OCI-LY1 (cell line): ENCODE measurements around the gene CERK.

ENCODE experiments used
- H2AFZ ChIP-seq: fragments of 200-600 bp; sonication (generic), shearing (Covaris generic); 2 replicates; pipeline ENCODE4 v1.6.0; 2014; ENCODE audit warnings: antibody characterized with exemption, mild to moderate bottlenecking, low read length
- H3F3A ChIP-seq: fragments of 200-600 bp; sonication (generic), shearing (Covaris generic); 2 replicates; pipeline ENCODE4 v1.6.0; 2014; ENCODE audit warnings: mild to moderate bottlenecking, antibody characterized with exemption, low read length, moderate library complexity; ENCODE audit not compliant: insufficient read depth
- H3K27ac ChIP-seq: fragments of 200-600 bp; sonication (generic); 2 replicates; pipeline ENCODE4 v1.5.1; 2014; ENCODE audit warnings: low read length, mixed run types, mild to moderate bottlenecking, low read depth; ENCODE audit not compliant: poor library complexity, severe bottlenecking
- H3K27me3 ChIP-seq: fragments of 200-600 bp; sonication (generic); 2 replicates; pipeline ENCODE4 v1.6.0; 2014; ENCODE audit warnings: antibody characterized with exemption, mild to moderate bottlenecking, low read length, moderate library complexity; ENCODE audit not compliant: insufficient read depth
- H3K36me3 ChIP-seq: fragments of 200-600 bp; sonication (generic); 2 replicates; pipeline ENCODE4 v1.6.1; 2014; ENCODE audit warnings: mild to moderate bottlenecking, antibody characterized with exemption, low read length, moderate library complexity, mixed read lengths; ENCODE audit not compliant: insufficient read depth
- H3K4me1 ChIP-seq: fragments of 200-600 bp; sonication (generic); 2 replicates; pipeline ENCODE4 v1.5.1; 2014; ENCODE audit warnings: mild to moderate bottlenecking, low read length, moderate library complexity; ENCODE audit not compliant: insufficient read depth, severe bottlenecking
- H3K4me2 ChIP-seq: fragments of 200-600 bp; sonication (generic), shearing (Covaris generic); 2 replicates; pipeline ENCODE4 v1.6.1; 2014; ENCODE audit warnings: low read length
- H3K4me3 ChIP-seq: fragments of 200-600 bp; sonication (generic); 2 replicates; pipeline ENCODE4 v1.5.1; 2014; ENCODE audit warnings: low read length, low read depth, mild to moderate bottlenecking, mixed read lengths; ENCODE audit not compliant: poor library complexity, severe bottlenecking
- H3K79me2 ChIP-seq: fragments of 200-600 bp; shearing (Covaris generic); 2 replicates; pipeline ENCODE4 v1.6.1; 2016; ENCODE audit warnings: mixed run types, low read length, mixed read lengths; ENCODE audit not compliant: insufficient read depth
- H3K9ac ChIP-seq: fragments of 200-600 bp; sonication (generic), shearing (Covaris generic); 2 replicates; pipeline ENCODE4 v1.6.1; 2014; ENCODE audit warnings: mild to moderate bottlenecking, low read length, mixed read lengths
- H3K9me2 ChIP-seq: fragments of 200-600 bp; sonication (generic), shearing (Covaris generic); 2 replicates; pipeline ENCODE4 v1.6.1; 2014; ENCODE audit warnings: low read depth, mild to moderate bottlenecking, low read length, mixed read lengths
- H3K9me3 ChIP-seq: fragments of 200-600 bp; shearing (Covaris generic); 2 replicates; pipeline ENCODE4 v1.6.1; 2014; ENCODE audit warnings: low read length, mixed read lengths
- H4K20me1 ChIP-seq: fragments of 200-600 bp; sonication (generic), shearing (Covaris generic); 2 replicates; pipeline ENCODE4 v1.6.0; 2016; ENCODE audit warnings: mild to moderate bottlenecking, low read length; ENCODE audit not compliant: insufficient read depth
- EZH2 ChIP-seq: fragments of 200-600 bp; sonication (generic), shearing (Covaris generic); IDR thresholded peaks from 2 replicates; pipeline ENCODE4 v1.8.0; 2017; ENCODE audit warnings: borderline replicate concordance, mixed run types, mild to moderate bottlenecking, antibody characterized with exemption, low read length, moderate library complexity, mixed read lengths
- TF ChIP-seq, protein P1 (sequence below): fragments of 200-600 bp; sonication (generic), shearing (Covaris generic); IDR thresholded peaks from 2 replicates; pipeline ENCODE4 v1.5.1; 2017; ENCODE audit warnings: mild to moderate bottlenecking, antibody characterized with exemption, low read length, moderate library complexity, mixed read lengths

The CERK gene

DNA sequence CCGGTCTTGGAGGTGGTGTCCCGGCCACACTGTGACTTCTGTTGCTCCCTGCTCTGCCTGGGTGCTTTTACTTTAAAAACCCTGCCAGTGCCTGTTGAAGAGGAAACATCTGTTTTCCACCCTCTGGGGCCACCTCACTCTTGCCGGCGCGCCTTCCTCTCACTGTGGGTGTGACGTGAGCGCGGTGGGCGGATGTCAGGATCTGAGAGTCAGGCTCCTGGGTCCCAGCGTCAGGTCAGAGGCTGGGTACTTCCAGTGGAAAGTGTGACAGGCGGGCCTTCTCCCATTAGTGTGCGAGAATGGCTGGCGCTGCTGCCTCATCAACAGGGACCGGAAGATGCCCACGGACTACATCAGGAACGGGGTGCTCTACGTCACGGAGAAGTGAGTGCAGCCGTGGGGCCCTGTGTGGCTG lies 63.7 kb downstream of the CERK start:
- Histone ChIP-seq H3K27ac (peak overlapping the region; percentile 70), H3K4me2 (peak overlapping the region; percentile 64), H3K4me3 (peak overlapping the region; percentile 55)

DNA sequence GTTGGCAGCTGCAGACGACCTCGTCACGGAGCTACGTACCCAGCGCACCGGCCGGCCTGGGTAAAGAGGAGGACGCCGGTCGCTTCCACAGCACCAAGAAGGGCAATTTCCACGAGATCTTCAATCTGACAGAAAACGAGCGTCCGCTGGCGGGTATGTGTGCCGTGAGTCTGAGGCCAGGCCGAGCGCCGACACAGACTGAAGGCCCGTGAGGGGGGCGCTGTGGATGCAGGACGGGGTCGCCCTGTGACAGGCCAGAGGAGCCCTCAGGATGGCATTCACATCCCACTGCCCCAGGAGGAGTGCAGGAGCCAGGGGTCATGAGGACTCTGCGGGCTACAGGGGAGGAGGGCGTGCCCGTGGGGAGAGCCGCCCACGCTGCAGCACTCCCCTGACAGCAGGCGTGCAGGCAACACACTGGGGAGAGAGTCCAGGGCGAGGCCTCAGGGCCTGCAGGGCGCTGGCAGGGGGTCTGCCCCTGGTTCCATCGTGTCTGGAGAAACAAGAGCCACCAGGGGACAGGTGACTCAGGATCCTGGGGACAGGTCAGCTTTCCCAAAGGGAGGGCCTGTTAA lies 64.3 kb downstream of the CERK start:
- Histone ChIP-seq H3K36me3 (no peaks in the 10 kb centered on the region), H3K9me2 (no peaks in the 10 kb centered on the region), H3F3A (no peaks in the 10 kb centered on the region), H3K79me2 (no peaks in the 10 kb centered on the region), H2AFZ (no peak overlapping the region), H3K9me3 (no peaks in the 10 kb centered on the region), H3K9ac (peak overlapping the region; percentile 37; the same call in 1 of the 2 replicates), H3K4me2 (peak overlapping the region; percentile 64), H3K27me3 (no peaks in the 10 kb centered on the region), H3K4me1 (peaks cover 38% of the 10 kb centered on the region), H3K4me3 (peak overlapping the region; percentile 55), H3K27ac (peak overlapping the region; percentile 70), H4K20me1 (no peaks in the 10 kb centered on the region)
- TF ChIP-seq EZH2: no peak
- TF ChIP-seq, protein P1, sequence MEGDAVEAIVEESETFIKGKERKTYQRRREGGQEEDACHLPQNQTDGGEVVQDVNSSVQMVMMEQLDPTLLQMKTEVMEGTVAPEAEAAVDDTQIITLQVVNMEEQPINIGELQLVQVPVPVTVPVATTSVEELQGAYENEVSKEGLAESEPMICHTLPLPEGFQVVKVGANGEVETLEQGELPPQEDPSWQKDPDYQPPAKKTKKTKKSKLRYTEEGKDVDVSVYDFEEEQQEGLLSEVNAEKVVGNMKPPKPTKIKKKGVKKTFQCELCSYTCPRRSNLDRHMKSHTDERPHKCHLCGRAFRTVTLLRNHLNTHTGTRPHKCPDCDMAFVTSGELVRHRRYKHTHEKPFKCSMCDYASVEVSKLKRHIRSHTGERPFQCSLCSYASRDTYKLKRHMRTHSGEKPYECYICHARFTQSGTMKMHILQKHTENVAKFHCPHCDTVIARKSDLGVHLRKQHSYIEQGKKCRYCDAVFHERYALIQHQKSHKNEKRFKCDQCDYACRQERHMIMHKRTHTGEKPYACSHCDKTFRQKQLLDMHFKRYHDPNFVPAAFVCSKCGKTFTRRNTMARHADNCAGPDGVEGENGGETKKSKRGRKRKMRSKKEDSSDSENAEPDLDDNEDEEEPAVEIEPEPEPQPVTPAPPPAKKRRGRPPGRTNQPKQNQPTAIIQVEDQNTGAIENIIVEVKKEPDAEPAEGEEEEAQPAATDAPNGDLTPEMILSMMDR: no peak; the same call in 1 of the 2 replicates

More for the DNA sequence above, 63.7 kb downstream of the CERK start:
- Histone ChIP-seq H3K79me2 (no peaks in the 10 kb centered on the region), H4K20me1 (no peaks in the 10 kb centered on the region), H3K9ac (peak overlapping the region; percentile 58), H3K27me3 (no peaks in the 10 kb centered on the region), H3K9me2 (no peaks in the 10 kb centered on the region), H2AFZ (no peak overlapping the region), H3F3A (no peaks in the 10 kb centered on the region), H3K4me1 (peaks cover 38% of the 10 kb centered on the region), H3K36me3 (no peaks in the 10 kb centered on the region), H3K9me3 (no peaks in the 10 kb centered on the region)
- TF ChIP-seq, protein P1: no peak
- TF ChIP-seq EZH2: no peak

DNA sequence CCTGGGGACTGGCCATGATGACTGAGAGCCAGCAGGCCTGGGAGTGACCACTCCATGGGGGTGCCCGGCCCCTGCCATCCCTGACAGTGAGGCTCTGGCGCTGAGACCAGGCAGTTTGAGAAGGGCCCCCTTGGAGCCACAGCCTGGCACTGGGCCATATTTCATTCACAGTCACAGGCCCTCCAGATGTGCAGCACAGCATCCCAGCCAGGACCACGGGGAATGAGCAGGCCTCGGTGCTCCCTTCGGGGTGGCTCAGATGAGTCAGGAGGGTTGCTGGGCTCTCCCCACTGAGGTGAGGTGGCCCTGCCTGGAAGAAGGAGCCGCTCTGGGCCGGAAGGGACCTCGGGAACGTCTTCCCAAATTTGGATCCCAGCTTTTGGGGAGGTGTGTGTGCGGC lies 64.8 kb downstream of the CERK start:
- Histone ChIP-seq H3K9me3 (no peaks in the 10 kb centered on the region), H3F3A (no peaks in the 10 kb centered on the region), H2AFZ (no peak overlapping the region), H3K4me3 (no peak overlapping the region), H3K4me2 (peak overlapping the region; percentile 64), H3K9ac (peak overlapping the region; percentile 13; the same call in 1 of the 2 replicates), H3K4me1 (peaks cover 38% of the 10 kb centered on the region), H3K79me2 (no peaks in the 10 kb centered on the region), H3K36me3 (no peaks in the 10 kb centered on the region), H3K27me3 (no peaks in the 10 kb centered on the region), H4K20me1 (no peaks in the 10 kb centered on the region), H3K27ac (peak overlapping the region; percentile 70), H3K9me2 (no peaks in the 10 kb centered on the region)
- TF ChIP-seq EZH2: no peak
- TF ChIP-seq, protein P1: no peak
